Right lobe of liver (tissue), 6 donors: ENCODE results near the gene SLC6A11. TPM values are rescaled to one million over a fixed set of nuclear protein-coding genes. Genes with fewer than 3 reads are reported as not detected.

Experiments
- ATAC-seq, 4 donors: fragments of 200-7000 bp; cut with Tn5 transposase; one replicate each; pipeline ENCODE4 v1.9.1; 2020; ENCODE audit warnings: mild to moderate bottlenecking in 4 of 4, moderate library complexity in 4 of 4
- DNase-seq, 3 donors: peaks; one replicate each; pipeline ENCODE4 v3.0.0-alpha.2; 2020
- H3K27ac ChIP-seq, 3 donors: fragments of 200-600 bp; one replicate each; pipeline ENCODE4 v1.8.0; 2022
- H3K27me3 ChIP-seq, 2 donors: fragments of 200-600 bp; one replicate each; pipeline ENCODE4 v1.8.0; 2022
- H3K36me3 ChIP-seq, 4 donors: fragments of 200-600 bp; sonication (generic) in 1 of 4; one replicate each; pipeline versions ENCODE4 v1.5.1 to v1.8.0; 2017 to 2022; ENCODE audit warnings: control low read depth in 1 of 4
- H3K4me1 ChIP-seq, 4 donors: fragments of 200-600 bp; sonication (generic) in 1 of 4; one replicate each; pipeline versions ENCODE4 v1.5.1 to v1.8.0; 2017 to 2022; ENCODE audit warnings: control low read depth in 1 of 4
- H3K4me3 ChIP-seq, 3 donors: fragments of 200-600 bp; one replicate each; pipeline ENCODE4 v1.8.0; 2022
- H3K9me3 ChIP-seq, 4 donors: fragments of 200-600 bp; sonication (generic) in 1 of 4; one replicate each; pipeline versions ENCODE4 v1.5.1 to v1.8.0; 2017 to 2022; ENCODE audit warnings: control low read depth in 1 of 4
- CTCF ChIP-seq, 4 donors: fragments of 200-600 bp in 3 of 4; fragments of 450-650 bp in 1 of 4; IDR thresholded peaks; one replicate each; pipeline versions ENCODE4 v1.5.1 to v1.8.0; 2016 to 2022; ENCODE audit warnings: antibody characterized with exemption in 4 of 4, mild to moderate bottlenecking in 2 of 4
- POLR2A ChIP-seq: fragments of 450-650 bp; IDR thresholded peaks from one replicate; pipeline ENCODE4 v1.6.1; 2017; ENCODE audit warnings: antibody characterized with exemption, mild to moderate bottlenecking
- WGBS: methylation state at CpG from one replicate; pipeline ENCODE4 v1.1.6; 2018; ENCODE audit warnings: low coverage, low lambda C conversion rate; ENCODE audit not compliant: insufficient coverage; ENCODE audit errors: missing lambda C conversion rate; 5-methylcytosine and 5-hydroxymethylcytosine counted together
- intact Hi-C, 2 donors: fragments of 100-400 bp; cut with DNase I; formaldehyde crosslinking; loops; one replicate each; pipeline versions ENCODE4 v1.11.2 to v1.14.1; 2022
- total RNA-seq, 6 experiments: library from RNA; depleted of rRNA in 2 of 6; stranded (reverse); fragments of >200 nt in 2 of 6; fragmentation: NEBNext Ultra II Directional in 3 of 6; extraction: Animal tissue kit (Norgen Biotek cat#: 25700) in 3 of 6; gene quantifications; one replicate each; pipeline versions ENCODE4 v1.1.0 to v1.2.4, GENCODE V29; 2016 to 2023
- donor health status: DM: no; HTN: yes; CAD: no.
- donor health status: DM: no; HTN: no; CAD: no.
- donor health status: DM: no; HTN: no; CAD: no.
- donor health status: DM: no; HTN: yes; CAD: no.
- donor health status: DM: no; HTN: yes; CAD: no.

The SLC6A11 gene
- total RNA-seq, 6 experiments from 2014 or later, result 0.06 to 0.42 (median 0.12) TPM; not detected in 1

GRCh38 chr3:10779293-10779805 lies 36.7 kb upstream of the SLC6A11 start:
- WGBS, result 50% methylated on average over 2 of the region's 8 CpGs
- no peaks in the 10 kb centered on the region for H3K4me1 ChIP-seq
- no peaks in the 10 kb centered on the region for H3K36me3 ChIP-seq
- TF ChIP-seq CTCF (IDR thresholded peaks at IDR 0.05), result no peak
- H3K27me3 ChIP-seq, result no peaks in the 10 kb centered on the region
- ATAC-seq, result no peak
- no peak overlapping the region for H3K27ac ChIP-seq
- H3K9me3 ChIP-seq, result no peaks in the 10 kb centered on the region
- H3K4me3 ChIP-seq, result no peak overlapping the region
- intact Hi-C loops, result no loop called here
- no peak for DNase-seq

- no peak for ATAC-seq
- H3K4me3 ChIP-seq, result no peak overlapping the region
- 63% methylated on average over 4 of the region's 5 CpGs for WGBS
Measured at GRCh38 chr3:10780243-10780642, 35.8 kb upstream of the SLC6A11 start.

GRCh38 chr3:10780922-10781321 lies 35.1 kb upstream of the SLC6A11 start:
- WGBS, result 54% methylated on average over 2 of the region's 7 CpGs
- Histone ChIP-seq H3K36me3 (no peaks in the 10 kb centered on the region), H3K27me3 (no peaks in the 10 kb centered on the region), H3K4me3 (no peak overlapping the region), H3K4me1 (no peaks in the 10 kb centered on the region), H3K9me3 (no peaks in the 10 kb centered on the region), H3K27ac (no peak overlapping the region)
- intact Hi-C loops, result no loop called here
- TF ChIP-seq POLR2A (no peak), CTCF (IDR thresholded peaks at IDR 0.05) (no peak)
- DNase-seq (no peak), ATAC-seq (no peak)

More at GRCh38 chr3:10780243-10780642, 35.8 kb upstream of the SLC6A11 start:
- no peaks in the 10 kb centered on the region for H3K27me3 ChIP-seq
- no peaks in the 10 kb centered on the region for H3K9me3 ChIP-seq
- no peak overlapping the region for H3K27ac ChIP-seq
- intact Hi-C loops, result no loop called here
- TF ChIP-seq POLR2A (no peak), CTCF (IDR thresholded peaks at IDR 0.05) (no peak)
- no peaks in the 10 kb centered on the region for H3K4me1 ChIP-seq
- DNase-seq, result no peak
- no peaks in the 10 kb centered on the region for H3K36me3 ChIP-seq

GRCh38 chr3:10781981-10782380 lies 34.0 kb upstream of the SLC6A11 start:
- no peak for ATAC-seq
- no peak for DNase-seq
- Histone ChIP-seq H3K9me3 (no peaks in the 10 kb centered on the region), H3K4me3 (no peak overlapping the region), H3K27ac (no peak overlapping the region), H3K4me1 (no peaks in the 10 kb centered on the region), H3K27me3 (no peaks in the 10 kb centered on the region), H3K36me3 (no peaks in the 10 kb centered on the region)
- intact Hi-C loops, result no loop called here
- WGBS, result 53% methylated on average over 2 of the region's 2 CpGs
- TF ChIP-seq CTCF (IDR thresholded peaks at IDR 0.05) (no peak), POLR2A (no peak)
